ENCODE results near the gene EFL1. TPM values are rescaled to one million over a fixed set of nuclear protein-coding genes. Genes with fewer than 3 reads are reported as not detected.

The EFL1 gene
- total and polyA plus RNA-seq, 9 of the 15 experiments (the other 6 are each of a cell fraction or from before 2014, with no cell fraction given), result 4.8 to 32.5 (median 16.9) TPM

GRCh38 chr15:82186161-82186560 lies 76.4 kb downstream of the EFL1 start (continued):
- TF ChIP-seq MECOM (CRISPR knock-in tag; IDR thresholded peaks at IDR 0.05) (no peak), ZNF511 (CRISPR knock-in tag; IDR thresholded peaks at IDR 0.05) (no peak), E2F1 (CRISPR knock-in tag; IDR thresholded peaks at IDR 0.05) (no peak)

- Histone ChIP-seq H3K4me1 (replicated peaks in 1 of 2; ENCODE audit: control insufficient read depth in 2 of 2, insufficient read depth in 2 of 2, low read length in 2 of 2) (no peaks in the 10 kb centered on the region; a peak in 1 of 5 replicates), H3K27me3 (ENCODE audit: control insufficient read depth in 2 of 2, insufficient read depth in 2 of 2, low read length in 2 of 2) (no peaks in the 10 kb centered on the region), H4K20me1 (replicated peaks; ENCODE audit: control insufficient read depth, insufficient read depth, low read length) (no peaks in the 10 kb centered on the region), H3K4me3 (no peak overlapping the region), H3K9me3 (replicated peaks; ENCODE audit: control insufficient read depth, insufficient read depth, low read depth, low read length) (no peaks in the 10 kb centered on the region), H3K9ac (ENCODE audit: insufficient read depth in 1 of 2, low read depth in 2 of 2, low read length in 2 of 2) (no peak overlapping the region), H3K9me1 (ENCODE audit: control insufficient read depth, insufficient read depth, low read length) (no peaks in the 10 kb centered on the region), H3K36me3 (ENCODE audit: control insufficient read depth, insufficient read depth, low read length) (no peaks in the 10 kb centered on the region), H3K79me2 (ENCODE audit: control insufficient read depth, insufficient read depth, low read length) (no peaks in the 10 kb centered on the region), H3K4me2 (ENCODE audit: insufficient read depth, low read length) (no peak overlapping the region), H2AFZ (ENCODE audit: low read depth, low read length) (no peak overlapping the region), H3K27ac (ENCODE audit: extremely low read depth, low read depth, low read length) (no peak overlapping the region)
- DNase-seq (ENCODE audit: extremely low read depth in 1 of 4, low spot score in 3 of 4) (no peak), ATAC-seq (no peak), FAIRE-seq (no peak)
- in situ Hi-C loops (cut with MboI) (no loop called here), intact Hi-C loops (cut with micrococcal nuclease) (no loop called here)
- no peak for TF ChIP-seq EP300 (IDR thresholded peaks at IDR 0.05; ENCODE audit: low read length)
- TF ChIP-seq ZBTB17 (CRISPR knock-in tag; IDR thresholded peaks at IDR 0.05), result no peak
- no peak for TF ChIP-seq ZBTB2 (IDR thresholded peaks at IDR 0.05)
- ChIA-PET POLR2A (interaction anchor here (1.2 kb wide), 1 partner anchor 37 kb away, joined by 3 read pairs; no protein-coding TSS in a partner anchor), CTCF (ENCODE audit: low intra/inter-chr PET ratio) (no interaction called here)
- no TSS peak for BruUV-seq (replicated peaks)
These were observed 77.8 kb downstream of the EFL1 start for GRCh38 chr15:82184776-82185175.

Measured in K562 (cell line).